T-helper 9 cell (primary cell): ENCODE data around the gene BDH1.
"Not testable (repeated sequence)": the region's sequence is repeated elsewhere in the genome, so short reads cannot be mapped to it uniquely, and the experiment has no call there.

Source experiments
- DNase-seq: peaks from one replicate; pipeline ENCODE4 v3.0.0-alpha.2; 2020

Gene BDH1

GRCh38 chr3:197520311-197521276, 35.2 kb downstream of the BDH1 start:
- DNase-seq = no peak

- DNase-seq = no peak
Measured at GRCh38 chr3:197519801-197520211, 36.0 kb downstream of the BDH1 start.

- DNase-seq = no peak
Measured at GRCh38 chr3:197518881-197519421, 36.8 kb downstream of the BDH1 start.

- not testable (repeated sequence) for DNase-seq
Measured at GRCh38 chr3:197517922-197518683, 37.7 kb downstream of the BDH1 start.

- DNase-seq = not testable (repeated sequence)
Measured at GRCh38 chr3:197516890-197517606, 38.7 kb downstream of the BDH1 start.

GRCh38 chr3:197516517-197516889, 39.3 kb downstream of the BDH1 start:
- no peak for DNase-seq

- DNase-seq = no peak
Measured at GRCh38 chr3:197514786-197515355, 40.9 kb downstream of the BDH1 start.

GRCh38 chr3:197513953-197514785, 41.6 kb downstream of the BDH1 start:
- no peak for DNase-seq

GRCh38 chr3:197512691-197513571, 42.8 kb downstream of the BDH1 start:
- DNase-seq = no peak

- DNase-seq = no peak
Measured at GRCh38 chr3:197511853-197512635, 43.7 kb downstream of the BDH1 start.

GRCh38 chr3:197511130-197511529, 44.6 kb downstream of the BDH1 start:
- no peak for DNase-seq

- no peak for DNase-seq
Measured at GRCh38 chr3:197510642-197511018, 45.1 kb downstream of the BDH1 start.

- DNase-seq = no peak
Measured at GRCh38 chr3:197508924-197509775, 46.6 kb downstream of the BDH1 start.

- no peak for DNase-seq
Measured at GRCh38 chr3:197508461-197508860, 47.3 kb downstream of the BDH1 start.

- DNase-seq = no peak
Measured at GRCh38 chr3:197508051-197508451, 47.7 kb downstream of the BDH1 start.

- no peak for DNase-seq
Measured at GRCh38 chr3:197507541-197507940, 48.2 kb downstream of the BDH1 start.

- DNase-seq = no peak
Measured at GRCh38 chr3:197507081-197507480, 48.7 kb downstream of the BDH1 start.

GRCh38 chr3:197505796-197506548, 49.8 kb downstream of the BDH1 start:
- DNase-seq = no peak
